Prostate gland (tissue), 2 donors: ENCODE data around the gene FAXDC2.

Experiments used
- CTCF ChIP-seq, 4 experiments: fragments of 200-600 bp in 2 of 4; fragments of 450-650 bp in 2 of 4; sonication (generic) in 2 of 4; IDR thresholded peaks; 1 replicate in 3 of 4; 2 replicates in 1 of 4; pipeline ENCODE4 v1.5.1; 2016 to 2019; ENCODE audit warnings: antibody characterized with exemption in 4 of 4, mild to moderate bottlenecking in 2 of 4, moderate library complexity in 2 of 4
- POLR2AphosphoS5 ChIP-seq: sonication (generic); formaldehyde crosslinking; IDR thresholded peaks from one replicate; pipeline ENCODE4 v1.6.1; 2017; ENCODE audit warnings: antibody characterized with exemption

DNA sequence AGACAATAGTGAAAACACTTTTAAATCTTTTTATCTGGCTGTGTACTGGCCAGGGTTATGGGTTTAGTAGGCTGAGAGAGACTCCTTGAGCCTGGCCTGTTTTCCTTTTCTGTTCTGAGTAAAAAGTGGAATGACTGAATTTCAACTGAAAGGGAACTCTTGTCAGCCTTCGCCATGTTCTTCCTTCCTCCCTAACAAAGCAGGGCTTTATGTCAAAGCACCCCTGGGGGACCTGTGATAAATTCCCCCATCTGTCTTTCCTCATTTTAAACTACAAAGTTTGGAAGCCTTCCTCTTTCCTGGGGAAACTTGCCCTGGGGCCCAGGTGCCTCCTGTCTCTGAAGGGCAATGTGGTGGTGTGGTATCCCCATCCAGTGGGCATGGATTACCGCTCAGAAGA lies 65.5 kb downstream of the FAXDC2 start:
- TF ChIP-seq POLR2AphosphoS5, result no peak
- no peak for TF ChIP-seq CTCF (IDR thresholded peaks at IDR 0.05)
